HepG2 (cell line): ENCODE measurements around the gene CBX6. TPM values are rescaled to one million over a fixed set of nuclear protein-coding genes. Genes with fewer than 3 reads are reported as not detected.
A peak's percentile ranks its signal among the peaks of the same experiment; 100 is the strongest.

ENCODE experiments used
- ATAC-seq: fragments of 200-7000 bp; cut with Tn5 transposase; 3 replicates; pipeline ENCODE4 v1.9.1; 2020; ENCODE audit warnings: mild to moderate bottlenecking, moderate library complexity
- BruUV-seq: library from RNA; stranded (reverse); fragments of 400-500 nt; replicated peaks from 2 replicates; lab custom pipeline; 2021; lab: Mats Ljungman, UMichigan
- CTCF ChIA-PET: fragments of 300-600 bp; formaldehyde crosslinking; extraction: SDS; loops from one replicate; lab custom pipeline; 2021; ENCODE audit warnings: low total read pairs, inconsistent platforms, low intra/inter-chr PET ratio; lab: Yijun Ruan, JAX
- POLR2A ChIA-PET: fragments of 350-600 bp; sonication (Branson Sonifier 250); formaldehyde crosslinking; loops from one replicate; lab custom pipeline; 2020; ENCODE audit warnings: antibody characterized with exemption, inconsistent platforms; lab: Yijun Ruan, JAX
- DNase-seq: peaks from one replicate; pipeline ENCODE4 v3.0.0-alpha.2; 2015; ENCODE audit warnings: low spot score
- FAIRE-seq: peaks from 3 replicates; lab custom pipeline; 2011; peaks lifted over from hg19 to GRCh38; lab: Jason Lieb, UNC
- H2AFZ ChIP-seq: one replicate; pipeline ENCODE4 v1.6.1; 2011; ENCODE audit warnings: low read length, inconsistent platforms
- H3K27ac ChIP-seq: fragments of 300-600 bp; 3 replicates; pipeline ENCODE4 v1.8.0; 2011; ENCODE audit warnings: mixed run types, mild to moderate bottlenecking, mixed read lengths, low read length, inconsistent platforms; ENCODE audit not compliant: insufficient read depth; ENCODE audit errors: extremely low read length
- H3K27me3 ChIP-seq, 2 experiments: fragments of 200-600 bp in 1 of 2; 2 replicates in 1 of 2; 3 replicates in 1 of 2; pipeline versions ENCODE4 v1.6.0 to v1.8.0; 2011; ENCODE audit warnings: low read length in 2 of 2, mild to moderate bottlenecking in 2 of 2, moderate library complexity in 2 of 2, inconsistent platforms in 1 of 2; ENCODE audit not compliant: insufficient read depth in 2 of 2, control insufficient read depth in 1 of 2
- H3K36me3 ChIP-seq, 2 experiments: fragments of 200-600 bp in 1 of 2; replicated peaks in 1 of 2; 2 replicates in 1 of 2; 3 replicates in 1 of 2; pipeline versions ENCODE4 v1.5.1 to v1.8.0; 2011; ENCODE audit warnings: low read length in 2 of 2, inconsistent platforms in 1 of 2; ENCODE audit not compliant: insufficient read depth in 2 of 2, control insufficient read depth in 1 of 2
- H3K4me1 ChIP-seq: 2 replicates; pipeline ENCODE4 v1.5.1; 2012; ENCODE audit warnings: low read length, inconsistent platforms; ENCODE audit not compliant: insufficient read depth
- H3K4me2 ChIP-seq: 2 replicates; pipeline ENCODE4 v1.6.0; 2011; ENCODE audit warnings: low read depth, low read length, inconsistent platforms
- H3K4me3 ChIP-seq, 3 experiments: fragments of 200-600 bp in 1 of 3; sonication (generic), shearing (Covaris generic) in 1 of 3; replicated peaks in 1 of 3; 2 replicates each; pipeline ENCODE4 v1.5.1; 2011 to 2016; ENCODE audit warnings: low read length in 3 of 3, inconsistent platforms in 2 of 3, low read depth in 2 of 3, mild to moderate bottlenecking in 2 of 3, control low read depth in 1 of 3, mixed read lengths in 1 of 3; ENCODE audit not compliant: insufficient read depth in 1 of 3
- H3K79me2 ChIP-seq: one replicate; pipeline ENCODE4 v1.6.1; 2011; ENCODE audit warnings: low read length, inconsistent platforms; ENCODE audit not compliant: insufficient read depth
- H3K9ac ChIP-seq: 2 replicates; pipeline ENCODE4 v1.6.0; 2011; ENCODE audit warnings: mild to moderate bottlenecking, low read depth, low read length, inconsistent platforms; ENCODE audit not compliant: insufficient read depth
- H3K9me3 ChIP-seq: 2 replicates; pipeline ENCODE4 v1.5.1; 2012; ENCODE audit warnings: mild to moderate bottlenecking, low read length
- H4K20me1 ChIP-seq: 2 replicates; pipeline ENCODE4 v1.6.0; 2011; ENCODE audit warnings: inconsistent platforms, mild to moderate bottlenecking, low read length, moderate library complexity; ENCODE audit not compliant: insufficient read depth
- EP300 ChIP-seq, 3 experiments: sonication (generic) in 1 of 3; formaldehyde crosslinking in 1 of 3; IDR thresholded peaks; 2 replicates each; pipeline versions ENCODE4 v1.5.1 to v1.6.1; 2011 to 2020; ENCODE audit warnings: low read depth in 2 of 3, low read length in 2 of 3, borderline replicate concordance in 1 of 3, improper control_type of control experiment in 1 of 3, mild to moderate bottlenecking in 1 of 3, missing genetic modification reagents in 1 of 3, moderate library complexity in 1 of 3
- FOXA3 ChIP-seq: IDR thresholded peaks from 2 replicates; pipeline ENCODE4 v1.6.1; 2016; ENCODE audit warnings: missing genetic modification reagents, missing compliant biosample characterization
- MEIS1 ChIP-seq: sonication (generic); formaldehyde crosslinking; IDR thresholded peaks from 2 replicates; pipeline ENCODE4 v1.9.0; 2021; ENCODE audit warnings: mild to moderate bottlenecking, missing genetic modification reagents, moderate library complexity, borderline replicate concordance
- MIER2 ChIP-seq: IDR thresholded peaks from 2 replicates; pipeline ENCODE4 v1.6.1; 2016; ENCODE audit warnings: missing biosample characterization, missing genetic modification reagents
- POLR2G ChIP-seq: fragments of 200-400 bp; formaldehyde crosslinking; IDR thresholded peaks from 2 replicates; pipeline ENCODE4 v1.6.1; 2018; ENCODE audit warnings: mild to moderate bottlenecking, low read depth, low read length, moderate library complexity
- RBAK ChIP-seq: sonication (generic); formaldehyde crosslinking; IDR thresholded peaks from 2 replicates; pipeline ENCODE4 v1.5.1; 2020; ENCODE audit warnings: mild to moderate bottlenecking, missing genetic modification reagents
- ZBTB21 ChIP-seq: sonication (generic); formaldehyde crosslinking; IDR thresholded peaks from 2 replicates; pipeline ENCODE4 v1.4.0; 2020; ENCODE audit warnings: missing genetic modification reagents
- ZNF501 ChIP-seq: sonication (generic); formaldehyde crosslinking; IDR thresholded peaks from 2 replicates; pipeline ENCODE4 v1.5.1; 2020; ENCODE audit warnings: mild to moderate bottlenecking, moderate library complexity, missing genetic modification reagents
- ZNF547 ChIP-seq: sonication (generic); formaldehyde crosslinking; IDR thresholded peaks from 2 replicates; pipeline ENCODE4 v1.5.1; 2020; ENCODE audit warnings: mild to moderate bottlenecking, missing genetic modification reagents
- WGBS: methylation state at CpG from one replicate; pipeline ENCODE4 v1.1.6; 2017; ENCODE audit warnings: low lambda C conversion rate; 5-methylcytosine and 5-hydroxymethylcytosine counted together
- in situ Hi-C: cut with HindIII; loops from 2 replicates; pipeline ENCODE4 v1.10.0; 2017; ENCODE audit warnings: low pct_unique_long_range_greater_than_20kb; ENCODE audit not compliant: extremely low pct_ligation_motif_present
- intact Hi-C: fragments of 100-400 bp; cut with micrococcal nuclease; formaldehyde crosslinking; loops from one replicate; pipeline ENCODE4 v1.10.0; 2022; ENCODE audit not compliant: unreplicated experiment
- polyA plus RNA-seq, 8 experiments: library from polyadenylated mRNA; depleted of rRNA in 3 of 8; stranded (reverse) in 7 of 8; unstranded in 1 of 8; fragments of >200 nt; fragmentation: Illumina TruSeq in 4 of 8; extraction: Trizol in 4 of 8; gene quantifications; 2 replicates each; pipeline versions ENCODE4 v1.2.1 to v1.2.3, GENCODE V29; 2011 to 2016; ENCODE audit warnings: low read depth in 4 of 8, missing spikeins in 1 of 8, mixed read lengths in 1 of 8; ENCODE audit not compliant: insufficient read depth in 1 of 8
- total RNA-seq, 5 experiments: library from RNA; depleted of rRNA; stranded (reverse); fragments of >200 nt; fragmentation: Illumina TruSeq; extraction: Trizol; gene quantifications; 2 replicates each; pipeline ENCODE4 v1.2.3, GENCODE V29; 2016; ENCODE audit warnings: low read depth in 1 of 5
- TF ChIP-seq, protein P1 (sequence below): sonication (generic); formaldehyde crosslinking; IDR thresholded peaks from 2 replicates; pipeline ENCODE4 v1.4.0; 2020; ENCODE audit warnings: missing genetic modification reagents
- TF ChIP-seq, protein P2 (sequence below): sonication (generic); formaldehyde crosslinking; IDR thresholded peaks from 2 replicates; pipeline ENCODE4 v1.4.0; 2020; ENCODE audit warnings: missing genetic modification reagents
- TF ChIP-seq, protein P3 (sequence below): sonication (generic); formaldehyde crosslinking; IDR thresholded peaks from 2 replicates; pipeline ENCODE4 v1.8.1; 2023; ENCODE audit warnings: mild to moderate bottlenecking, moderate library complexity, missing genetic modification reagents

The CBX6 gene
- total and polyA plus RNA-seq, 2 of the 13 experiments (the other 11 are each of a cell fraction or from before 2014, with no cell fraction given) = 1.7 to 6.5 TPM

DNA sequence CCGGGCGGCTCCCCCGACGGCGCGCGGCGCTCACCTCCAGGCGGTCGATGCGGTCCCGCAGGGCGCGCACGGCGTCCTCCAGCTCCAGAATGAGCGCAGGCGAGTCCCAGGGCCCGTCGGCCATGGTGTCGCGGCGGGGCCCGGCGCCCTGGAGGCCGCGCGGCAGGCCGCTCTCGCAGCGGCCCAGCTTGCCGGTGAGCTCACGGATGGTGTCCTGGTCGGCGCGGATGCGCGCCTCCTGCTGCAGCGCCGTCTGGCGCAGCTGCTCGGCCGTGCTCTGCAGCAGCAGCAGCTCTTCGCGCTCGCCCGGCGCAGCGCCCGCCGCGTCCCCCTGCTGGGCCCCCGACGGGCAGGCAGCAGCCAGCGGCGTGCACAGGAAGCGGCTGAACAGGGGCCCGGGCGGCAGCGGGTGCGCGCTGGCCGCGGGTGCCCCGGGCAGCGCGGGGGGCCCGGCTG lies 28.8 kb downstream of the CBX6 start:
- POLR2A ChIA-PET = interaction anchor here (0.6 to 1.2 kb wide), 5 partner anchors 19 to 162 kb away, joined by 3 read pairs; partner anchors contain the start of genes GTPBP1 and TOMM22
- H3K4me3 ChIP-seq = peak overlapping the region; percentile 39 to 83 (median 45)
- H3K9ac ChIP-seq = peak overlapping the region; percentile 67
- H3K36me3 ChIP-seq = no peaks in the 10 kb centered on the region
- peaks cover 0 to 9% of the 10 kb centered on the region in 2 experiments; a peak in 3 of 5 replicates for H3K27me3 ChIP-seq
- FAIRE-seq (no peak), ATAC-seq (peak; percentile 77), DNase-seq (peak; percentile 39)
- H3K27ac ChIP-seq = peak overlapping the region; percentile 9
- in situ Hi-C loops (no loop called here), intact Hi-C loops (loop anchor here (10.0 kb wide), 1 partner anchor 78 kb away; no protein-coding TSS in a partner anchor)
- no peaks in the 10 kb centered on the region for H3K9me3 ChIP-seq
- H3K4me1 ChIP-seq = peaks cover 78% of the 10 kb centered on the region
- no peaks in the 10 kb centered on the region for H3K79me2 ChIP-seq
- WGBS = no CpG with 5 or more reads among the region's 68 CpGs
- H2AFZ ChIP-seq = no peak overlapping the region
- CTCF ChIA-PET = interaction anchor here (2.1 kb wide), 1 partner anchor 74 kb away, joined by 9 read pairs; no protein-coding TSS in a partner anchor
- H3K4me2 ChIP-seq = peak overlapping the region; percentile 74
- BruUV-seq = no TSS peak
- H4K20me1 ChIP-seq = no peaks in the 10 kb centered on the region
- TF ChIP-seq MIER2 (CRISPR knock-in tag) = no peak
- TF ChIP-seq ZNF501 (CRISPR knock-in tag) = no peak
- TF ChIP-seq, protein P1, sequence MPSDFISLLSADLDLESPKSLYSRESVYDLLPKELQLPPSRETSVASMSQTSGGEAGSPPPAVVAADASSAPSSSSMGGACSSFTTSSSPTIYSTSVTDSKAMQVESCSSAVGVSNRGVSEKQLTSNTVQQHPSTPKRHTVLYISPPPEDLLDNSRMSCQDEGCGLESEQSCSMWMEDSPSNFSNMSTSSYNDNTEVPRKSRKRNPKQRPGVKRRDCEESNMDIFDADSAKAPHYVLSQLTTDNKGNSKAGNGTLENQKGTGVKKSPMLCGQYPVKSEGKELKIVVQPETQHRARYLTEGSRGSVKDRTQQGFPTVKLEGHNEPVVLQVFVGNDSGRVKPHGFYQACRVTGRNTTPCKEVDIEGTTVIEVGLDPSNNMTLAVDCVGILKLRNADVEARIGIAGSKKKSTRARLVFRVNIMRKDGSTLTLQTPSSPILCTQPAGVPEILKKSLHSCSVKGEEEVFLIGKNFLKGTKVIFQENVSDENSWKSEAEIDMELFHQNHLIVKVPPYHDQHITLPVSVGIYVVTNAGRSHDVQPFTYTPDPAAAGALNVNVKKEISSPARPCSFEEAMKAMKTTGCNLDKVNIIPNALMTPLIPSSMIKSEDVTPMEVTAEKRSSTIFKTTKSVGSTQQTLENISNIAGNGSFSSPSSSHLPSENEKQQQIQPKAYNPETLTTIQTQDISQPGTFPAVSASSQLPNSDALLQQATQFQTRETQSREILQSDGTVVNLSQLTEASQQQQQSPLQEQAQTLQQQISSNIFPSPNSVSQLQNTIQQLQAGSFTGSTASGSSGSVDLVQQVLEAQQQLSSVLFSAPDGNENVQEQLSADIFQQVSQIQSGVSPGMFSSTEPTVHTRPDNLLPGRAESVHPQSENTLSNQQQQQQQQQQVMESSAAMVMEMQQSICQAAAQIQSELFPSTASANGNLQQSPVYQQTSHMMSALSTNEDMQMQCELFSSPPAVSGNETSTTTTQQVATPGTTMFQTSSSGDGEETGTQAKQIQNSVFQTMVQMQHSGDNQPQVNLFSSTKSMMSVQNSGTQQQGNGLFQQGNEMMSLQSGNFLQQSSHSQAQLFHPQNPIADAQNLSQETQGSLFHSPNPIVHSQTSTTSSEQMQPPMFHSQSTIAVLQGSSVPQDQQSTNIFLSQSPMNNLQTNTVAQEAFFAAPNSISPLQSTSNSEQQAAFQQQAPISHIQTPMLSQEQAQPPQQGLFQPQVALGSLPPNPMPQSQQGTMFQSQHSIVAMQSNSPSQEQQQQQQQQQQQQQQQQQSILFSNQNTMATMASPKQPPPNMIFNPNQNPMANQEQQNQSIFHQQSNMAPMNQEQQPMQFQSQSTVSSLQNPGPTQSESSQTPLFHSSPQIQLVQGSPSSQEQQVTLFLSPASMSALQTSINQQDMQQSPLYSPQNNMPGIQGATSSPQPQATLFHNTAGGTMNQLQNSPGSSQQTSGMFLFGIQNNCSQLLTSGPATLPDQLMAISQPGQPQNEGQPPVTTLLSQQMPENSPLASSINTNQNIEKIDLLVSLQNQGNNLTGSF (CRISPR knock-in tag) = no peak
- TF ChIP-seq EP300 (IDR thresholded peaks at IDR 0.05; ENCODE audit: low read depth in 2 of 2, low read length in 2 of 2) = no peak
- no peak for TF ChIP-seq EP300 (CRISPR knock-in tag; IDR thresholded peaks at IDR 0.05; ENCODE audit: borderline replicate concordance)
- no peak for TF ChIP-seq RBAK (CRISPR knock-in tag)
- TF ChIP-seq ZBTB21 = no peak
- TF ChIP-seq ZNF547 (CRISPR knock-in tag) = peak; percentile 66; the same call in 1 of the 2 replicates
- TF ChIP-seq FOXA3 (CRISPR knock-in tag) = peak; percentile 22; the same call in 1 of the 2 replicates
- no peak; the same call in 1 of the 2 replicates for TF ChIP-seq POLR2G
- TF ChIP-seq MEIS1 (CRISPR knock-in tag) = 0 out of 2 replicates have a peak, but pooled peaks have one; percentile 17
- TF ChIP-seq, protein P2, sequence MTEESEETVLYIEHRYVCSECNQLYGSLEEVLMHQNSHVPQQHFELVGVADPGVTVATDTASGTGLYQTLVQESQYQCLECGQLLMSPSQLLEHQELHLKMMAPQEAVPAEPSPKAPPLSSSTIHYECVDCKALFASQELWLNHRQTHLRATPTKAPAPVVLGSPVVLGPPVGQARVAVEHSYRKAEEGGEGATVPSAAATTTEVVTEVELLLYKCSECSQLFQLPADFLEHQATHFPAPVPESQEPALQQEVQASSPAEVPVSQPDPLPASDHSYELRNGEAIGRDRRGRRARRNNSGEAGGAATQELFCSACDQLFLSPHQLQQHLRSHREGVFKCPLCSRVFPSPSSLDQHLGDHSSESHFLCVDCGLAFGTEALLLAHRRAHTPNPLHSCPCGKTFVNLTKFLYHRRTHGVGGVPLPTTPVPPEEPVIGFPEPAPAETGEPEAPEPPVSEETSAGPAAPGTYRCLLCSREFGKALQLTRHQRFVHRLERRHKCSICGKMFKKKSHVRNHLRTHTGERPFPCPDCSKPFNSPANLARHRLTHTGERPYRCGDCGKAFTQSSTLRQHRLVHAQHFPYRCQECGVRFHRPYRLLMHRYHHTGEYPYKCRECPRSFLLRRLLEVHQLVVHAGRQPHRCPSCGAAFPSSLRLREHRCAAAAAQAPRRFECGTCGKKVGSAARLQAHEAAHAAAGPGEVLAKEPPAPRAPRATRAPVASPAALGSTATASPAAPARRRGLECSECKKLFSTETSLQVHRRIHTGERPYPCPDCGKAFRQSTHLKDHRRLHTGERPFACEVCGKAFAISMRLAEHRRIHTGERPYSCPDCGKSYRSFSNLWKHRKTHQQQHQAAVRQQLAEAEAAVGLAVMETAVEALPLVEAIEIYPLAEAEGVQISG (CRISPR knock-in tag) = peak; percentile 81
- TF ChIP-seq, protein P3, sequence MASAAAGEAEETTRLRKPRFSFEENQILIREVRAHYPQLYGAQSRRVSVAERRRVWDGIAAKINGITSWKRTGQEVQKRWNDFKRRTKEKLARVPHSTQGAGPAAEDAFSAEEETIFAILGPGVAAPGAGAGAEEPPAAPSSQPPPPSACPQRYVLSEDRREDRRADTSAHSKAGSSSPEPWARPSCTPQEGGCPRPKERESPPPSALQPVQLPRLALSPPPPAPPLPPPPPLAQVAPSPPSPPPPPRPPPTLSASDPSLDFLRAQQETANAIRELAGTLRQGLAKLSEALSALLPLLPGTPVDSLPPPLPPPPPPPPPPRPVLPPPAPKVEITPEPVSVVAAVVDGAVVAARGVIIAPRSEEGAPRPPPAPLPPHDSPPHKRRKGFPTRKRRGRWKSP = peak; percentile 97
